ENCODE results near the gene AIG1.

GRCh38 chr6:143128681-143129015 lies 68.0 kb downstream of the AIG1 start:
- TF ChIP-seq EZH2 (IDR thresholded peaks at IDR 0.05; ENCODE audit: borderline replicate concordance, insufficient read depth, low read length, poor library complexity, severe bottlenecking) = no peak
- TF ChIP-seq MXI1 (conservative IDR thresholded peaks at IDR 0.05; ENCODE audit: poor library complexity, severe bottlenecking) = no peak
- TF ChIP-seq, protein P1, sequence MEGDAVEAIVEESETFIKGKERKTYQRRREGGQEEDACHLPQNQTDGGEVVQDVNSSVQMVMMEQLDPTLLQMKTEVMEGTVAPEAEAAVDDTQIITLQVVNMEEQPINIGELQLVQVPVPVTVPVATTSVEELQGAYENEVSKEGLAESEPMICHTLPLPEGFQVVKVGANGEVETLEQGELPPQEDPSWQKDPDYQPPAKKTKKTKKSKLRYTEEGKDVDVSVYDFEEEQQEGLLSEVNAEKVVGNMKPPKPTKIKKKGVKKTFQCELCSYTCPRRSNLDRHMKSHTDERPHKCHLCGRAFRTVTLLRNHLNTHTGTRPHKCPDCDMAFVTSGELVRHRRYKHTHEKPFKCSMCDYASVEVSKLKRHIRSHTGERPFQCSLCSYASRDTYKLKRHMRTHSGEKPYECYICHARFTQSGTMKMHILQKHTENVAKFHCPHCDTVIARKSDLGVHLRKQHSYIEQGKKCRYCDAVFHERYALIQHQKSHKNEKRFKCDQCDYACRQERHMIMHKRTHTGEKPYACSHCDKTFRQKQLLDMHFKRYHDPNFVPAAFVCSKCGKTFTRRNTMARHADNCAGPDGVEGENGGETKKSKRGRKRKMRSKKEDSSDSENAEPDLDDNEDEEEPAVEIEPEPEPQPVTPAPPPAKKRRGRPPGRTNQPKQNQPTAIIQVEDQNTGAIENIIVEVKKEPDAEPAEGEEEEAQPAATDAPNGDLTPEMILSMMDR (IDR thresholded peaks at IDR 0.05; ENCODE audit: poor library complexity, severe bottlenecking) = no peak
- TF ChIP-seq TAF1 (IDR thresholded peaks at IDR 0.05; ENCODE audit: low read depth) = no peak
- TF ChIP-seq POLR2AphosphoS5 (IDR thresholded peaks at IDR 0.05) = no peak
